IMR-90 (cell line): ENCODE results near the gene TMEM252. TPM values are rescaled to one million over a fixed set of nuclear protein-coding genes. Genes with fewer than 3 reads are reported as not detected.

Experiments used
- ATAC-seq: fragments of 200-7000 bp; cut with Tn5 transposase; 2 replicates; pipeline ENCODE4 v1.9.1; 2020; ENCODE audit warnings: low read depth, mild to moderate bottlenecking, moderate library complexity
- BruUV-seq: library from RNA; stranded (reverse); fragments of 400-500 nt; replicated peaks from 2 replicates; lab custom pipeline; 2021; lab: Mats Ljungman, UMichigan
- CTCF ChIA-PET: fragments of 300-600 bp; formaldehyde crosslinking; extraction: SDS; loops from one replicate; lab custom pipeline; 2021; ENCODE audit warnings: antibody characterized with exemption; lab: Yijun Ruan, JAX
- POLR2A ChIA-PET: fragments of 300-600 bp; sonication (Branson Sonifier 250); formaldehyde crosslinking; loops from one replicate; lab custom pipeline; 2022; ENCODE audit warnings: antibody characterized with exemption; ENCODE audit not compliant: unreplicated experiment; lab: Charles Lee
- DNase-seq: peaks from one replicate; pipeline ENCODE4 v3.0.0; 2013
- H2AFZ ChIP-seq: replicated peaks from 2 replicates; pipeline ENCODE3; 2013; ENCODE audit warnings: low read length, mild to moderate bottlenecking; ENCODE audit not compliant: poor library complexity
- H2AK5ac ChIP-seq: 2 replicates; pipeline ENCODE4 v1.6.1; 2013; ENCODE audit warnings: low read depth, low read length, inconsistent platforms
- H2AK9ac ChIP-seq: replicated peaks from 2 replicates; pipeline ENCODE3; 2013; ENCODE audit warnings: mild to moderate bottlenecking, low read depth, low read length, moderate library complexity; ENCODE audit not compliant: poor library complexity
- H2BK120ac ChIP-seq: 2 replicates; pipeline ENCODE4 v1.6.1; 2013; ENCODE audit warnings: low read depth, low read length, inconsistent platforms
- H2BK15ac ChIP-seq: 3 replicates; pipeline ENCODE4 v1.6.1; 2013; ENCODE audit warnings: low read depth, low read length, inconsistent platforms
- H2BK20ac ChIP-seq: 2 replicates; pipeline ENCODE4 v1.6.1; 2013; ENCODE audit warnings: low read depth, mild to moderate bottlenecking, inconsistent platforms, low read length, moderate library complexity
- H2BK5ac ChIP-seq: 2 replicates; pipeline ENCODE4 v1.6.1; 2013; ENCODE audit warnings: mild to moderate bottlenecking, low read depth, low read length, inconsistent platforms; ENCODE audit not compliant: poor library complexity, severe bottlenecking
- H3K14ac ChIP-seq: replicated peaks from 2 replicates; pipeline ENCODE4 v1.6.1; 2013; ENCODE audit warnings: low read depth, low read length, inconsistent platforms
- H3K18ac ChIP-seq: 2 replicates; pipeline ENCODE4 v1.6.1; 2013; ENCODE audit warnings: low read depth, low read length, control low read depth
- H3K23ac ChIP-seq: 2 replicates; pipeline ENCODE4 v1.6.1; 2013; ENCODE audit warnings: low read depth, low read length, inconsistent platforms
- H3K27ac ChIP-seq: 2 replicates; pipeline ENCODE4 v1.5.1; 2013; ENCODE audit warnings: mild to moderate bottlenecking, control low read depth, low read length; ENCODE audit not compliant: insufficient read depth
- H3K27me3 ChIP-seq: 2 replicates; pipeline ENCODE4 v1.6.1; 2013; ENCODE audit warnings: low read length; ENCODE audit not compliant: control insufficient read depth, insufficient read depth
- H3K36me3 ChIP-seq: 2 replicates; pipeline ENCODE4 v1.6.1; 2013; ENCODE audit warnings: low read length, mixed read lengths; ENCODE audit not compliant: control insufficient read depth, insufficient read depth
- H3K4ac ChIP-seq: 2 replicates; pipeline ENCODE4 v1.6.1; 2013; ENCODE audit warnings: low read depth, low read length, inconsistent platforms
- H3K4me1 ChIP-seq: 2 replicates; pipeline ENCODE4 v1.6.1; 2013; ENCODE audit warnings: low read length, mixed read lengths; ENCODE audit not compliant: control insufficient read depth, insufficient read depth
- H3K4me2 ChIP-seq: 2 replicates; pipeline ENCODE4 v1.6.1; 2013; ENCODE audit warnings: low read depth, mild to moderate bottlenecking, control low read depth, low read length, moderate library complexity
- H3K4me3 ChIP-seq: 2 replicates; pipeline ENCODE4 v1.5.1; 2013; ENCODE audit warnings: low read depth, mild to moderate bottlenecking, control low read depth, low read length, moderate library complexity; ENCODE audit not compliant: insufficient read depth
- H3K56ac ChIP-seq: 2 replicates; pipeline ENCODE4 v1.6.1; 2013; ENCODE audit warnings: low read length, inconsistent platforms; ENCODE audit not compliant: insufficient read depth; ENCODE audit errors: extremely low read depth
- H3K79me1 ChIP-seq, 2 experiments: 2 replicates each; pipeline ENCODE4 v1.6.1; 2013; ENCODE audit warnings: low read length in 2 of 2, inconsistent platforms in 1 of 2, low read depth in 1 of 2
- H3K9ac ChIP-seq: 2 replicates; pipeline ENCODE4 v1.6.1; 2013; ENCODE audit warnings: low read depth, low read length, control low read depth
- H3K9me1 ChIP-seq: 2 replicates; pipeline ENCODE4 v1.6.1; 2013; ENCODE audit warnings: low read length, inconsistent platforms; ENCODE audit not compliant: insufficient read depth
- H3K9me3 ChIP-seq: 2 replicates; pipeline ENCODE4 v1.6.1; 2013; ENCODE audit warnings: low read length; ENCODE audit not compliant: control insufficient read depth, insufficient read depth
- H4K20me1 ChIP-seq: 2 replicates; pipeline ENCODE4 v1.6.1; 2013; ENCODE audit warnings: low read length, inconsistent platforms; ENCODE audit not compliant: insufficient read depth
- H4K5ac ChIP-seq: 2 replicates; pipeline ENCODE4 v1.6.1; 2013; ENCODE audit warnings: mild to moderate bottlenecking, low read depth, low read length, control low read depth
- H4K8ac ChIP-seq, 2 experiments: 2 replicates each; pipeline ENCODE4 v1.6.1; 2013; ENCODE audit warnings: low read depth in 2 of 2, low read length in 2 of 2, control low read depth in 1 of 2, inconsistent platforms in 1 of 2
- H4K91ac ChIP-seq: 2 replicates; pipeline ENCODE4 v1.6.1; 2013; ENCODE audit warnings: low read depth, low read length, inconsistent platforms; ENCODE audit not compliant: insufficient read depth
- BHLHE40 ChIP-seq: fragments of 150-350 bp; IDR thresholded peaks from 2 replicates; pipeline ENCODE4 v1.6.1; 2016; ENCODE audit warnings: mild to moderate bottlenecking, low read depth, low read length
- CEBPB ChIP-seq: IDR thresholded peaks from 2 replicates; pipeline ENCODE4 v1.6.1; 2012; ENCODE audit warnings: low read depth, low read length, improper control_type of control experiment
- CTCF ChIP-seq: conservative IDR thresholded peaks from 2 replicates; pipeline ENCODE4 v1.5.1; 2012; ENCODE audit warnings: mild to moderate bottlenecking, low read depth, low read length, improper control_type of control experiment
- ELK1 ChIP-seq: fragments of 150-350 bp; IDR thresholded peaks from 2 replicates; pipeline ENCODE4 v1.6.1; 2016; ENCODE audit warnings: low read depth, mild to moderate bottlenecking, low read length, moderate library complexity, borderline replicate concordance
- FOS ChIP-seq: fragments of 150-350 bp; IDR thresholded peaks from 2 replicates; pipeline ENCODE4 v1.6.1; 2016; ENCODE audit warnings: low read depth, low read length
- MAFK ChIP-seq: IDR thresholded peaks from 2 replicates; pipeline ENCODE4 v1.6.1; 2012; ENCODE audit warnings: low read depth, low read length, improper control_type of control experiment
- MAZ ChIP-seq: IDR thresholded peaks from 2 replicates; pipeline ENCODE4 v1.6.1; 2012; ENCODE audit warnings: low read depth, mild to moderate bottlenecking, low read length, improper control_type of control experiment, moderate library complexity, borderline replicate concordance
- MXI1 ChIP-seq: IDR thresholded peaks from 2 replicates; pipeline ENCODE4 v1.6.1; 2012; ENCODE audit warnings: low read depth, mild to moderate bottlenecking, low read length, moderate library complexity, borderline replicate concordance
- NFE2L2 ChIP-seq: fragments of 150-350 bp; IDR thresholded peaks from 2 replicates; pipeline ENCODE4 v1.6.1; 2016; ENCODE audit warnings: low read depth, mild to moderate bottlenecking, low read length
- RAD21 ChIP-seq: IDR thresholded peaks from 2 replicates; pipeline ENCODE4 v1.6.1; 2012; ENCODE audit warnings: low read length, improper control_type of control experiment
- RCOR1 ChIP-seq: IDR thresholded peaks from 2 replicates; pipeline ENCODE4 v1.6.1; 2012; ENCODE audit warnings: mild to moderate bottlenecking, low read length, improper control_type of control experiment; ENCODE audit not compliant: insufficient replicate concordance
- RFX5 ChIP-seq: IDR thresholded peaks from 2 replicates; pipeline ENCODE4 v1.8.0; 2012; ENCODE audit warnings: low read depth, mild to moderate bottlenecking, low read length, moderate library complexity
- SMC3 ChIP-seq: fragments of 150-350 bp; IDR thresholded peaks from 2 replicates; pipeline ENCODE4 v1.6.1; 2016; ENCODE audit warnings: low read depth, mild to moderate bottlenecking, antibody characterized with exemption, low read length, moderate library complexity
- USF2 ChIP-seq: fragments of 150-350 bp; IDR thresholded peaks from 2 replicates; pipeline ENCODE4 v1.6.1; 2017; ENCODE audit warnings: mild to moderate bottlenecking, antibody characterized with exemption, low read length, low read depth
- WGBS, 2 experiments: methylation state at CpG; one replicate each; pipeline versions ENCODE4 v1.1.5 to v1.1.7; 2013; ENCODE audit warnings: missing lambda C conversion rate in 2 of 2; ENCODE audit not compliant: insufficient read length in 1 of 2; ENCODE audit errors: extremely low coverage in 2 of 2; 5-methylcytosine and 5-hydroxymethylcytosine counted together
- dilution Hi-C: fragments of 300-500 bp; cut with HindIII; formaldehyde crosslinking; loops from one replicate; pipeline ENCODE4 v1.14.3; 2018; ENCODE audit warnings: low sequenced_read_pairs; ENCODE audit not compliant: unreplicated experiment
- in situ Hi-C: fragments of 300-500 bp; cut with MboI; formaldehyde crosslinking; loops from 3 replicates; pipeline ENCODE4 v1.14.3; 2019; ENCODE audit warnings: low sequenced_read_pairs, inconsistent platforms, mixed read lengths
- intact Hi-C: fragments of 100-400 bp; cut with micrococcal nuclease; formaldehyde crosslinking; loops from 2 replicates; pipeline ENCODE4 v1.10.0; 2022
- polyA plus RNA-seq, 3 experiments: library from polyadenylated mRNA; depleted of rRNA; stranded (reverse); fragments of >200 nt; gene quantifications; 2 replicates each; pipeline ENCODE4 v1.2.3, GENCODE V29; 2012; ENCODE audit warnings: low replicate concordance in 1 of 3
- total RNA-seq: library from RNA; depleted of rRNA; stranded (reverse); fragments of >200 nt; gene quantifications from 2 replicates; pipeline ENCODE4 v1.2.3, GENCODE V29; 2012

Gene TMEM252
- total and polyA plus RNA-seq, 2 of the 4 experiments (the other 2 are of a cell fraction) = not detected

- no peaks in the 10 kb centered on the region for H3K79me1 ChIP-seq
- no peak overlapping the region for H4K91ac ChIP-seq
- POLR2A ChIA-PET = no interaction called here
- ATAC-seq (peak; percentile 100), DNase-seq (peak; percentile 84)
- no TSS peak for BruUV-seq
- no peak overlapping the region for H2AFZ ChIP-seq
- no peaks in the 10 kb centered on the region for H4K20me1 ChIP-seq
- H3K4me3 ChIP-seq = no peak overlapping the region
- no peaks in the 10 kb centered on the region for H3K9me1 ChIP-seq
- no peak overlapping the region for H4K5ac ChIP-seq
- no peak overlapping the region for H3K4ac ChIP-seq
- H3K4me2 ChIP-seq = no peak overlapping the region
- no peaks in the 10 kb centered on the region for H3K9me3 ChIP-seq
- in situ Hi-C loops = loop anchor here (10.0 kb wide), 1 partner anchor 420 kb away; no protein-coding TSS in a partner anchor
- H2BK15ac ChIP-seq = no peak overlapping the region
- H3K14ac ChIP-seq = no peak overlapping the region
- H3K36me3 ChIP-seq = no peaks in the 10 kb centered on the region
- no peak overlapping the region for H3K18ac ChIP-seq
- no peak overlapping the region for H2BK120ac ChIP-seq
- H3K27me3 ChIP-seq = peaks cover 1% of the 10 kb centered on the region; the same call in 1 of the 2 replicates
- H2BK20ac ChIP-seq = no peak overlapping the region
- intact Hi-C loops = loop anchor here (1.0 to 2.0 kb wide), 5 partner anchors 194 to 443 kb away; no protein-coding TSS in a partner anchor
- H4K8ac ChIP-seq = no peak overlapping the region
- H2AK5ac ChIP-seq = no peak overlapping the region
- H3K4me1 ChIP-seq = no peaks in the 10 kb centered on the region
- WGBS, 2 experiments = 0% methylated on average over 1 of the region's 16 CpGs; no CpG with 5 or more reads in 1 of the 2 experiments
- H3K23ac ChIP-seq = no peak overlapping the region
- no peak overlapping the region for H3K9ac ChIP-seq
- H3K56ac ChIP-seq = no peak overlapping the region
- dilution Hi-C loops = no loop called here
- CTCF ChIA-PET = interaction anchor here (0.7 kb wide), 1 partner anchor 12 kb away, joined by 4 read pairs; no protein-coding TSS in a partner anchor
- H3K27ac ChIP-seq = no peak overlapping the region
- no peak overlapping the region for H2BK5ac ChIP-seq
- H2AK9ac ChIP-seq = no peak overlapping the region
- no peak for TF ChIP-seq FOS
- TF ChIP-seq RFX5 = no peak
- TF ChIP-seq BHLHE40 = no peak
- no peak for TF ChIP-seq MAZ
- TF ChIP-seq CEBPB = no peak
- no peak for TF ChIP-seq NFE2L2
- TF ChIP-seq RCOR1 = no peak
- no peak for TF ChIP-seq ELK1
- TF ChIP-seq RAD21 = peak; percentile 84
- TF ChIP-seq CTCF = peak; percentile 100
- TF ChIP-seq MAFK = no peak
- TF ChIP-seq SMC3 = peak; percentile 88
- no peak for TF ChIP-seq MXI1
- TF ChIP-seq USF2 = no peak
Measured at GRCh38 chr9:68584189-68585033, 43.7 kb upstream of the TMEM252 start.
